ENCODE measurements around the gene S100PBP. TPM values are rescaled to one million over a fixed set of nuclear protein-coding genes. Genes with fewer than 3 reads are reported as not detected.
"Not testable (repeated sequence)": the region's sequence is repeated elsewhere in the genome, so short reads cannot be mapped to it uniquely, and the experiment has no call there.

The S100PBP gene
- total RNA-seq, 2 donors from 2014 or later = 5.7 to 10.8 TPM

GRCh38 chr1:32901823-32902534 lies 84.5 kb downstream of the S100PBP start:
- Histone ChIP-seq H3K4me1 (peaks cover 0 to 9% of the 10 kb centered on the region in 2 donors), H3K27me3 (peaks cover 0 to 4% of the 10 kb centered on the region in 2 donors), H3K4me3 (peak overlapping the region; percentile 47 to 63), H3K9me3 (no peaks in the 10 kb centered on the region), H3K36me3 (no peaks in the 10 kb centered on the region), H3K27ac (peak overlapping the region in 1 of 2 donors; percentile 31)
- no peak for TF ChIP-seq CTCF (IDR thresholded peaks at IDR 0.05)
- no peak for DNase-seq (ENCODE audit: low spot score)

GRCh38 chr1:32902535-32902920 lies 85.1 kb downstream of the S100PBP start:
- H3K36me3 ChIP-seq = no peaks in the 10 kb centered on the region
- peaks cover 0 to 9% of the 10 kb centered on the region in 2 donors for H3K4me1 ChIP-seq
- peaks cover 0 to 4% of the 10 kb centered on the region in 2 donors for H3K27me3 ChIP-seq
- no peak for DNase-seq (ENCODE audit: low spot score)
- H3K4me3 ChIP-seq = no peak overlapping the region
- TF ChIP-seq CTCF (IDR thresholded peaks at IDR 0.05) = no peak
- no peak overlapping the region for H3K27ac ChIP-seq
- H3K9me3 ChIP-seq = no peaks in the 10 kb centered on the region

GRCh38 chr1:32903991-32904785 lies 86.7 kb downstream of the S100PBP start:
- Histone ChIP-seq H3K27me3 (peaks cover 0 to 4% of the 10 kb centered on the region in 2 donors), H3K9me3 (no peaks in the 10 kb centered on the region), H3K27ac (no peak overlapping the region), H3K4me3 (no peak overlapping the region), H3K36me3 (no peaks in the 10 kb centered on the region), H3K4me1 (peaks cover 0 to 9% of the 10 kb centered on the region in 2 donors)
- no peak for DNase-seq (ENCODE audit: low spot score)
- TF ChIP-seq CTCF (IDR thresholded peaks at IDR 0.05) = no peak

GRCh38 chr1:32904797-32905196 lies 87.3 kb downstream of the S100PBP start:
- Histone ChIP-seq H3K27me3 (peaks cover 0 to 4% of the 10 kb centered on the region in 2 donors), H3K27ac (no peak overlapping the region), H3K4me1 (peaks cover 0 to 9% of the 10 kb centered on the region in 2 donors), H3K9me3 (no peaks in the 10 kb centered on the region), H3K4me3 (no peak overlapping the region), H3K36me3 (no peaks in the 10 kb centered on the region)
- no peak for TF ChIP-seq CTCF (IDR thresholded peaks at IDR 0.05)
- DNase-seq (ENCODE audit: low spot score) = no peak

GRCh38 chr1:32905588-32905987 lies 88.1 kb downstream of the S100PBP start:
- not testable (repeated sequence) for DNase-seq (ENCODE audit: low spot score); H3K27me3 ChIP-seq; H3K4me3 ChIP-seq; H3K27ac ChIP-seq; H3K36me3 ChIP-seq; H3K9me3 ChIP-seq; H3K4me1 ChIP-seq

- Histone ChIP-seq H3K36me3 (no peaks in the 10 kb centered on the region), H3K27ac (no peak overlapping the region), H3K4me1 (no peaks in the 10 kb centered on the region), H3K4me3 (no peak overlapping the region), H3K27me3 (no peaks in the 10 kb centered on the region), H3K9me3 (no peaks in the 10 kb centered on the region)
- TF ChIP-seq CTCF (IDR thresholded peaks at IDR 0.05) = no peak
- DNase-seq (ENCODE audit: low spot score) = no peak
Measured at GRCh38 chr1:32906654-32907053, 89.2 kb downstream of the S100PBP start.
